ENCODE results near the gene MGRN1.

The MGRN1 gene

DNA sequence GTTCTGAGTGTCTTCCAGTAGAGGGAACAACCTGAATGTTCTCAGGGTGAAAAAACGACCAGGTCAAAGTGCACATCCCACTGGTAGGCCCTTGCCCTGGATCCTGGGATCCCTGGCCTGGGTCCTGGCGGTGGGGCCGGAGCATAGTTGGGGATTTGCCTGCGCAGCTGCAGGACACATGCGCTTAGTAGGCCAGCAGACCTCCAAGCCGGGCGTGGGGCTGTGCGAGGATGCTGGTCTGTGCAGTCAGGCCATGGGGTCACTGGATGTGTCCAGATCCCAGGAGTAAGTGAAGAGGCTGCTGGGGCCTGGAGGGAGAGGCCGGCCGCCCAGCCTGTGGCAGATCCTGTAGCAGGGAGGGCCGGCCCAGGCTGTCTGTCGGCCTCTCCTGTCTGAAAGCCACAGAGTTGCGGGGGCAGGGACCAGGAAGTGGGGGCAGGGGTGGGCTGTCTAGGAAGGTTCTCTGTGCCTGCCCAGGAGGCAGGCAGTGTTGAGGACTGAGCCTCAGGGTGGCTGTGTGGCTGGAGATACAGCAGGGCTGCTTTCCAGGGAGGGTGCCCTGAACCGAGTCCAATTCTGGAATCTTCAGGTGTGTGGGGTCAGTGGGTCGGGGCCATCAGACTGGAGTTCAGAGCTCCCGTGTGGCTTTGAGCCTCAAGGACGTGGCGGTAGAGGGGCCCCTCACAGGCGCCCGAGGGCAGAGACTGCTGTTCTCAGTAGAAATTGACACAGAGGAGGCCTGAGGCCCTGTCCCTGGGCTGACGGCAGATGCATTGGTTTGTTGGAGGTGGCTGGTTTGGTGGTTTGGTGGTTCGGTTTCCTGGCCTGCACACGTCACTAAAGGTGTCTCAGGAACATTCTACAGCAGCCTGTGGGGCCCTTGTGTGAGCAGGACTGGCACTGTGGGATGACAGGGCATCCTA, 51.5 kb downstream of the MGRN1 start:
- DNase-seq (ENCODE audit: low read depth in 2 of 2) = peak in 1 of 2 experiments; percentile 56

DNA sequence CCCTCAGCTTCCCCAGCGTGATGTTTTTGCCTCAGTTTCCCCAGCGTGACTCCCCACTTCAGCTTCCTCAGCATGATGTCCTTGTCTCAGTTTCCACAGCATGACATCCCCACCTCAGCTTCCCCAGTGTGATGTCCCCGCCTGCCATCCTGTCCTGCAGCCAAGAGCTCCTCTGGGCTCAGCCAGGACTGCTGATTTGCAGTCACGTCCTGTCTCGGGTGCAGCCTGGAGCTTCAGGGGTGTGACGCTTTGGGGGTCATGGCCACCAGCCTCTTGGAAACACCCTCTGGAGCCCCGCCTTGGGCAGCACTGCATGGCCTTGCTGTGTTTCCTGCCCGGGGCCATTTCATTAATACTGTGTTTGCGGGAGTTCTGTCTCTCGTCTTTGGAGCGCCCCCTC, 52.2 kb downstream of the MGRN1 start:
- DNase-seq (ENCODE audit: low read depth in 2 of 2) = no peak

DNA sequence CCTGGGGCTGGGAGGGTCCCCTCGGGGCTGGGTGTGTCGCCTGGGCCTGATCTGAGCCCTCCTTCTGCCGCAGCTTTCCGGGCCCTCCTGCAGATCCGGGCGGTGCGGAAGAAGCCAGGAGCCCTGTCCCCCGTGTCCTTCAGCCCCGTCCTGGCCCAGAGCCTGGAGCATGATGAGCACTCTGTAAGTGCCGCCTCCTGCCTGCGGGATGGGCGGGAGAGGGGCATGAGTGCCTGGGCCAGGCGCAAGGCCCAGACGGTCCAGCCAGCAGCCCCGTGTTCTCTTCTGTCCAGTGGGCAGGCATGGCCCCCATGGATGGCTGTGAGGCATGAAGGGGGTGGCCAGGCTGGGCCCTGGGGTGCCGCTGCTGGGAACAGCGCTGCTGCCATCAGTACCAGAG, 52.8 kb downstream of the MGRN1 start:
- no peak for DNase-seq (ENCODE audit: low read depth in 2 of 2)

- no peak for DNase-seq (ENCODE audit: low read depth in 2 of 2)
Measured at GRCh38 chr16:4677994-4678393, 53.4 kb downstream of the MGRN1 start.

DNA sequence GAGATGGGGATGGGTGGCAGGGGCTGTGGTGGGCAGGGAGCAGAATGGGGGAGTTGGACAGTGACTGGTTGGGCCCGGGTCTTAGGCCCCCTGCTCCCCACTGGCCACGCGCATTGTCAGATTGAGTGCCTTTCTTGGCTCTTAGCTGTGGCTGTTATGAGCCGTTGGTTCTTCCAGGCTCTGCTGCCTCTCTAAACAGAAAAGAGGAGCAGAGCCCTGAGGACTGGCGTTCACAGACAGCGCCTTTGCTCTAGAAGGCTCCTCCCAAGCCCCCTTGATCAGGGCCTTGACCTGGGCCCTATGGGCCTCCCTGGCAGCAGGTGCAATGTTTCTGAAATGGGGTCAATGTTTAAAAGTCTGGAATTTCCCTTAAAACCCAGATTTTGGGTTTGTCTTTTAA, 54.0 kb downstream of the MGRN1 start:
- no peak for DNase-seq (ENCODE audit: low read depth in 2 of 2)

DNA sequence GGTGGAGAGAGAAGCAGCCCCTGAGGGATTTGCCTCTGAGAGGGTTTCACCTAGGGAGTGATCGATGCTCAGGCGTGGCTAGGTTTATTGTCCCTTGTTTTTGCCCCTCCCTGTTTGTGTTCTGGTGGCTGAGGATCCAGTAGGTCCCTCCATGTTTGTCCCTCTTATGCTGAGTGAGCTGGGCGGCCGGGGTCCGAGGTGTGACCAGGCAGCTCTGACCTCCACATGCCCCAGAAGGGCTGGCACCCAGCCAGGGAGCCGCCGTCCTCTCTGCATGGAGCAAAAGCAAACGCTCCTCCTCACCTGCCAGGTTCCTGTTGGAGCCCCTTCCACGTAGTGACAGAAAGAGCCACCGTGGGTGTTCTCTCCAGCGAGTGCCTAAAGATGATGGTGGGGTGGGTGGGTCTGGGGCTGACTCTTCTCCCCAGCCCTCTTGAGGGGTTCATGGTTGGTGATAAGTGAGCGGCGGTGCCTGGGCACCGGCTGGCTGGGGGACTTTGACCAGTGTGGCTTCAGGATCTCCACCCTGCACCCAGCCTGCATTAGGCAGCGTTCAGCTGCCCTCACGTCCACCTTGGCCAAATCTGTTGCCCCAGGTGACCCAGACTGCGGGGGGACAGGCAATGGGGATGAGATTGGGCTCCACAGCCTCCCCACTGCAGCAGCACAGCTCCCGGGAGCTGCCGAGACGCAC, 54.7 kb downstream of the MGRN1 start:
- DNase-seq (ENCODE audit: low read depth in 2 of 2) = no peak

DNA sequence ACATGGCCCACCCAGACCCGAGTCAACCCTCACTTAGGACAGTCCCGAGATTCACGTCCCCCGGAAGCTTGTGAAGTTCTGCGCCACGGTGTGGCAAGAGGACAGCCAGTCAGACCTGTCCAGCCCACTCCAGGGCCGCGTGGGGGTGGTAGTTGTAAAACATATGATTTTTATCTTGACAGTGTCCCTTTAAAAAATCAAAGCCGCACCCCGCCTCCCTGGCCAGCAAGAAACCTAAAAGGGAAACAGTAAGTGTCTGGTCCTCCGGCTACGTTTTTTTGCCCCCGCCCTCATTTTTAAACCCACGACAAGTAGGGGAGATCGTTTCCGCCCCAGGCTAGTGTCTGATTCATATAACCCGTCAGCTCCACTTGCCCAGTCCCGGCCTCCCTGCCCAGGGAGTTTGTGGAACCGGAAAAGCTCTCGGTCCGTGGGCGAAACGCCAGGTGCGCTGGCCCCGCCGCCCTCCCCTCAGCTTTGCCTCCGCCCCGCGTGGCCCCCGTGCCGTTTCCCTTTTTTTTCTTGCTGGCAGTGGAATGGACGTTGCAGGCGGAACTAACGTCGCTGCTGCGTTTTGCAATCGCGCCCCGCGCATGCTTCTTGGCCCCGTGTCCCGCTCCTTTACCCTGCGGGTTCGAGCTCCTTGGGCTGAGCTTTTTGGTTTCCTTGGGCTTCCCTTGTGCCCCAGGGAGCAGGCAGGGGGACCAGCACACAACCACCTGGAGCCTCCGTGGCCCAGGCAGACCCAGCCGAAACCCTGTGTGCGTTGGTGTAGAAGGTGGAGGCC, 55.4 kb downstream of the MGRN1 start:
- DNase-seq (ENCODE audit: low read depth in 2 of 2) = no peak

- no peak for DNase-seq (ENCODE audit: low read depth in 2 of 2)
Measured at GRCh38 chr16:4680673-4681470, 56.2 kb downstream of the MGRN1 start.

DNA sequence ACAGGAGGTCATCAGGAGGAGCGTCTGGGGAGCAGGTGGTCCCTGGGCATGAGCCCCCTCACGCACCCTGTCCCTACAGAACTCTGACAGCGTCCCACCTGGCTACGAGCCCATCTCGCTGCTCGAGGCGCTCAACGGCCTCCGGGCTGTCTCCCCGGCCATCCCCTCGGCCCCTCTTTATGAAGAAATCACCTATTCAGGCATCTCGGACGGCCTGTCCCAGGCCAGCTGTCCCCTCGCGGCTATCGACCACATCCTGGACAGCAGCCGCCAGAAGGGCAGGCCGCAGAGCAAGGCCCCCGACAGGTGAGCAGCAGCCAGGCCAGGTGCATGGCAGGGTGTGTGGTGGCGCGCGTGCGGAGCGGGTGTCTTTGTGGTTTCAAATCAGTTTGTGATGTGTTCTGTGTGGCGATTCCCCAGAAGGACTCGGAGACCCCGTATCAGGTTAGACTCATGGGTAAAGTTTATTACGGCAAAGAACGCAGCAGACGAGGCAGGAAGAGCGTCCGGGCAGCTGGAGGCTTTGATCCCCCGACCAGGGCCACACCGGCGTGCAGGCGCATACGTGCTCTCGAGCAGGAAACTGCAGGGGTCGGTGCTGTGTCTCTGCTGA, 57.0 kb downstream of the MGRN1 start:
- DNase-seq (ENCODE audit: low read depth in 2 of 2) = no peak

GRCh38 chr16:4682084-4682591, 57.5 kb downstream of the MGRN1 start:
- no peak for DNase-seq (ENCODE audit: low read depth in 2 of 2)

DNA sequence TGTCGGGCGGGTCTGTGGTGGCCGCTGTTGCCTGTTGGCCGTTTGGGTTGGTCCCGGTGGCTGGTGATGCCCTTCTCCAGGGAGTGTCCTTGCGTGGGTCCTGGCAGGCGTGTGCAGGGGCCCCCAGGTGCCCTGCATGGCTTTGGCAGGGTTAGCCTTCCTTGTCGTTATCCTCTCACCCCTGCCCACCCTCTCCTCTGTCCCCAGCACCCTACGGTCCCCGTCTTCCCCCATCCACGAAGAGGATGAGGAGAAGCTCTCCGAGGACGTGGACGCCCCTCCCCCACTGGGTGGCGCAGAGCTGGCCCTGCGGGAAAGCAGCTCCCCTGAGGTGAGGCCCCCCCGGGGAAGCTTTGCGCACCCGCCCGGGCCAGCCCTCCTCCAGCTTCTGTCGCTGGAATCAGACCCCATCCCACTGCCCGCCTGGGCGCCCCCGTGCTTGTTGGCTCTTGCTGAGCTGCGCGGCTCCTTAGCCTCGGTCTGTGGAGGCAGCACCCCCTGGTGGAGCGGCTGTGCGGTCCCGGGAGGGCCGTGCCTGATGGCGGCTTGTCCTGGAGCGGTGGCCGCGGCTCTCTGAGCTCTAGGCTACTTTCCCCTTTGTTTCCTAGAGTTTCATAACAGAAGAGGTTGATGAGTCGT, 58.1 kb downstream of the MGRN1 start:
- DNase-seq (ENCODE audit: low read depth in 2 of 2) = peak in 1 of 2 experiments; percentile 35

DNA sequence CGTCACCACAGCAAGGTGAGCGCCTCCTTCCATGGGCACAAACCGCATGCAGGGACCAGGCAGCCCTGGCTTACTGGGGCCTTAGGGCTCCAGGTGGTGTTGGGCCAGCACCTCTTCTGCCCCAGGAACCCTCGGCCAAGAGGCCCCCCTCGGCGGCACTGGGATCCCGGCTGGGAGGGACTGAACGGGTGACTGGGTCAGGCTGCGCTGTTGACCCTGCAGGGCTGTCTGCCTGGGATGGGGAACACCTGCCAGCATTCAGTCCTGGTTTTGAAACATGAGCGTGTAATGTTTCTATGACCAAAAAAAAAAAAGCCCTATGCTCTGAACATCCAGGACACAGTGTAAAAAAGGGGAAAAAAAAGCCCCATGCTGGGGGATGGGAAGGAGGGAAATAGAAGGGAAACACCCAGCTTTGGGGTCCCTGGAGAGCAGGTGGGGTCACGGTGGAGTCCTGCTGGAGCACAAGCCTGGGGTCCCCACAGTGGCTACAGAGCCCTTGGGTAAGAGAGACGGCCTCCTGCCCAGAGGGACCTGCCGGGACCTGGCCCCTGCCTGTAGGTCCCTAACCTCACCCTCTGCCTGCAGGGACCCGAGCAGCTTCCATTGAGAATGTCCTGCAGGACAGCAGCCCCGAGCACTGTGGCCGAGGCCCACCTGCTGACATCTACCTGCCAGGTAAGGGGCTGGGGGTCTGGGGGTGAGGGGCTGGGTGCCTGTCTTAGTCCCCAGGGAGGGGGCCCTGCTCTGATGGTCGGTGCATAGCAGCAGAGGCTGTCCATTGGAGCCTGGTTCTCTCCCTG, 58.8 kb downstream of the MGRN1 start:
- no peak for DNase-seq (ENCODE audit: low read depth in 2 of 2)

- DNase-seq (ENCODE audit: low read depth in 2 of 2) = no peak
Measured at GRCh38 chr16:4684058-4684715, 59.6 kb downstream of the MGRN1 start.

DNA sequence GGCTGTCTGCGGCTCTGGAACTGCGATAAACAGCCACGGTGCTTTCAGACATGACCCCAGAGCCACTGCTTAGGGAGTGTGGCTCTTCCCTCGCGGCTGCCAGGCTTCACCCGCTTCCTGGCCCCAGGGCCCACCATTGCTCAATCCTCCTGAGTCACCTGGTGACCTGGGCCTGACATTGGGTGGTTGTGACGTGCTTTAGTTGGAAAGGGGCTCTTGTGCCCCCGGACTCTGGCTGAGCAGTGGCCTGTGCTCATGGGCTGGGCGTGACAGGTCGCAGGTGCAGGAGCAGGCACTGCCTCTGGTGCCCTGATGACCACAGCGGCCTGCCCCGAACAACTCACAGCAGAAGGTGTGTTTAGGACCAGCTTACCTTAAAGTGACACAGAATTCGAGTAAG, 60.1 kb downstream of the MGRN1 start:
- DNase-seq (ENCODE audit: low read depth in 2 of 2) = no peak

- DNase-seq (ENCODE audit: low read depth in 2 of 2) = no peak
Measured at GRCh38 chr16:4685292-4685691, 60.7 kb downstream of the MGRN1 start.

DNA sequence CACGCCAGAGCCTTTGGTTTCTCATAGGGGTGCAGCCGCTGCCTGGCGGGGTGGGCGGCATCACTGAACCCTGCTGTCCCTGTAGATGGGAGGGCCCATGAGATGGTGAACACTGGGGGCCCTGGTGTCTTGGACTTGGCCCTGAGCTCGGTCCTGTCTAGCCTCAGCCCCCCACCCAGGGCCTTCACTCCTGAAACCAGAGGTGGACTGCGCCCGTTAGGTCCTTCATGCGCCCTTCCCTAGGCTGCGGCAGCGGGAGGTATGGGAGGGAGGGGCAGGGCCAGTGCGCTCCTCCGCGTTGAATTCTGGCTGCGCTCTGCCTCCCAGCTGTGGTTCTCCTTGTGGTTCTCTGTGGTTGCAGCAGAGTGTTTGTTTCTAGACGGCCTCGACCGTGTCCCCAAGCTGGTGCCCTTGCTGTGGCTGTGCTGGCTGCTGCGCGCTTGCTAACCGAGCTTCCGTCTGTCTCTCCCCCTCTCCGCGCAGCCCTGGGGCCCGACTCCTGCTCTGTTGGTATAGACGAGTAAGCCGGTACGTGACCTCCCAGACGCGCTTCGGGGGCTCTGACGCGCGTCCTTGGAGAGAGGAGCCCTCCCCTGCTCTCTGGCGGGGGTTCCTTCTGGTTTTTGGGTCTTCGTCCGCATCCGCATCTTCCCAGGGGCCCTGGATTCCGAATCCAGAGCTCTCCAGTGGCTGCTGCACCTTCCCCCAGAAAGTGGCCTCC, 61.3 kb downstream of the MGRN1 start:
- DNase-seq (ENCODE audit: low read depth in 2 of 2) = no peak

DNA sequence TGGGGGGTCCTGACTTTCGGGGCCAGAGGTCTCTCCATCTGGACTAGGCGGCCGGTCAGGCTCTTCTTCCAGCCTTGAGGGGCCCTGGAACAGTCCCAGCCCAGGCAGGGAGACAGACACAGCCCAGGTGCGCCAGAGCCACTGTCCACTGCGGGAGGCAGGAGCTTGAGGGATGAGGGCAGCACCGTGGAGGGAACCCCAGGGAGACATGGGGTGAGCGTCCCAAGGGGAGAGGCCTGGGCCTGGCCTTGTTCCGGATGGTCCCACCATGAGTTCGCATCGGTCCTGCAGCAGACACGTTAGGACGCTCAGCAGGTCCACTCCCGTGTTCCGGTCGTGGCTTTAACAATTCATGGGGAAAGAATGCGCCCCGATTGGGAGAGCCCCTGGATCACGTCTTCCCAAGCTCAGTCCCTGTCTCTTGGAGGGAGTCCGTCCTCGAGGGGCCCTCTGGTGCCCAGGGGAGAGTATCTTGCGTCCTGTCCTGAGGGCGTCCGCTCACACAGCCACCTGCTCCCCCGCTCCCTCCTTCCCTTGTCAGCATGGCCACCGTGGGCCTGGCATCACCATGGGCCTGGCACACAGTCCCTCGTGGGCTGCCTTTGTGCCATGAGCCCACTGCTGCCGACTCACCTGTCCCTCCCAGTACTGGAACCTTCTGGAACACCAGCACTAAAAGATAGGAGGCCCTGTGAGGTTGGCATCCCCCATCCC, 62.0 kb downstream of the MGRN1 start:
- DNase-seq (ENCODE audit: low read depth in 2 of 2) = no peak

GRCh38 chr16:4687416-4687815, 62.8 kb downstream of the MGRN1 start:
- no peak for DNase-seq (ENCODE audit: low read depth in 2 of 2)
